HG02623 (cell line): Measurements from ENCODE around the gene TRIM39.
A peak's percentile ranks its signal among the peaks of the same experiment; 100 is the strongest.
"Not testable (repeated sequence)": the region's sequence is repeated elsewhere in the genome, so short reads cannot be mapped to it uniquely, and the experiment has no call there.

ENCODE experiments used
- ATAC-seq: cut with Tn5 transposase; IDR thresholded peaks from one replicate; pipeline ENCODE4 v1.9.1; 2021; ENCODE audit warnings: moderate library complexity; ENCODE audit not compliant: unreplicated experiment

TRIM39 gene

DNA sequence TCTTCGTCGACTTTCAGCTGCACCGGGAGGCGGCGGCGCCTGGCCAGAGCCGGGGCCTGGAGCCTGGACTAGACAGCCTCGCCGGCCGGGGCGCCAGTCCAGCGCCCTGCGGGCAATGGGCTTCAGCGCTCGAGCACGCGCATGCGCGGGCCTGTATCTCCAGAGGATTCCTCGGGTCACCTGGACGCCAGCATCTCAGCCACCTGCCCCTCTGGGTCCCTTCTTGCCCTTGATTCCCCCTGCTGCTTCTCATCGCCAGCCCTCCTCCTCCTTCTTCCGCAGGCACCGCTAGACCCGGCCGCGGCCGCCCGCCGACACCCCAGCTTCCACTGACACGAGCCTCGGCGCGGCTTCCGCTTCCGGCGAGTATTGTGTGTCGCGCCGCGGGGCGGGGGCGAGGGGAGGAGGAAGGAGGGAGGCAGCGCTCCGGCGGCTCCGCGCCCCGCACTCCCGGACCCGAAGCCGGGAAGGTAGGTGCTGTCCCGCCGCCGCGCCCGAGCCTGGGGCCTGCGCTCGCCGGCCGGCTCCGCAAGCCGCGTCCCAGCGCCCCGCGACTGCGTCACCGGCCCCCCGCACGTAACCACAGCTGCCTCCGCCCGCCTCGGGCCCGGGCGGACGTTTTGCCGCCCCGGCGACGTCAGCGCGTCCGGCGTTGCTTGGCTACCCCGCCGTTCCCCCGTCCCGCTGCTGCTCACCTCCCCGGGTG is at the start of gene TRIM39:
Gene TRIM39, plus strand, starts transcription at position 402 of the 706 bp plus-strand sequence. CDS start 2,391 bp downstream, outside the sequence.
- peak; percentile 63 for ATAC-seq

DNA sequence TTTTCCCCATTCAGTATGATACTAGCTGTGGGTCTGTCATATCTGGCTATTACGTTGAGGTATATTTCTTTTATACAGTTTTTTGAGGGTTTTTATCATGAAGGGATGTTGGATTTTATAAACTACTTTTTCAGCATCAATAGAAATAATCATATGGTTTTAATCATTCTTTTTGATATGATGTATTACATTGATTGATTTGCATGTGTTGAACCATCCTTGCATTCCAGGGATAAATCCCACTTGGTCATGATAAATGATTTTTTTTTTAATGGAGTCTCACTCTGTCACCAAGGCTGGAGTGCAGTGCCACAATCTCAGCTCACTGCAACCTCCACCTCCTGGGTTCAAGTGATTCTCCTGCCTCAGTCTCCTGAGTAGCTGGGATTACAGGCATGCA is 45.7 kb upstream of the TRIM39 start:
- ATAC-seq: not testable (repeated sequence)

DNA sequence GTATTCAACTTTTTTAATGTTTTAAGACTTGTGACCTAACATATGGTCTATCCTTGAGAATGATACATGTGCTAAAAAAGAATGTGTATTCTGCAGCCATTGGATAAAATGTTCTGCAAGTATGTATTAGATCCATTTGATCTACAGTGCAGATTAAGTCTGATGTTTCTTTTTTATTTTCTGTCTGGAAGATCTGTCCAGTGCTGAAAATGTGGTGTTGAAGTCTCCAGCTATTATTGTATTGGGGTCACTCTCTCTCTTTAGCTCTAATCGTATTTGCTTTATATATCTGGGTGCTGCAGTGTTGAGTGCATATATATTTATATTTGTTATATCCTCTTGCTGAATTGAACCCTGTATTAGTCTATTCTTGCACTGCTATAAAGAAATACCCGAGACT is 44.2 kb upstream of the TRIM39 start:
- no peak for ATAC-seq

DNA sequence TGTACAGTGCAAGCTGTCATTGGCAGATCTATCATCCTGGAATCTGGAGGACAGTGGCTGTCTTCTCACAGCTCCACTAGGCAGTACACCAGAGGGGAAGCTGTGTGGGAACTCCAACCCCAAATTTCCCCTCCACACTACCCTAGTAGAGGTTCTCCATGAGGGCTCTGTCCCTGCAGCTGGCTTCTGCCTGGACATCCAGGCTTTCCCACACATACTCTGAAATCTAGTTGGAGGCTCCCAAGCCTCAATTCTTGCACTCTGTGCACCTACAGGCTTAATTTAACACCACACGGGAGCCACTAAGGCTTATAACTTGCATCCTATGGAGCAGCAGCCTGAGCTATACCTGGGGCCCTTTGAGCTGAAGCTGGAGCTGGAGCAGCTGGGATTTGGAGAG is 43.0 kb upstream of the TRIM39 start:
- no peak for ATAC-seq

DNA sequence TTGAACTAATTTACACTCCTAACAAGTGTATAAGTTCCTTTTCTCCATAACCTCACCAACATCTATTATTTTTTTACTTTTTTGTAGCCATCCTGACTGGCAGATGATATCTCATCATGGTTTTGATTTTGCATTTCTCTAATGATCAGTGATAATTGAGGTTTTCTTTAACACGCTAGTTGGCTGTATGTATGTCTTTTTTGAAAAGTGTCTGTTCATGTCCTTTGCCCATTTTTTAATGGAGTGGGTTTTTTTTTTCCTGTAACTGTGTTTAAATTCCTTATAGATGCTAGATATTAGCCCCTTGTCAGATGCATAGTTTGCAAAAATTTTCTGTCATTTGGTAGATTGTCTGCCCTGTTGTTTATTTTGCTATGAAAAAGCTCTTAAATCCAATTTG is 39.6 kb upstream of the TRIM39 start:
- ATAC-seq: no peak

DNA sequence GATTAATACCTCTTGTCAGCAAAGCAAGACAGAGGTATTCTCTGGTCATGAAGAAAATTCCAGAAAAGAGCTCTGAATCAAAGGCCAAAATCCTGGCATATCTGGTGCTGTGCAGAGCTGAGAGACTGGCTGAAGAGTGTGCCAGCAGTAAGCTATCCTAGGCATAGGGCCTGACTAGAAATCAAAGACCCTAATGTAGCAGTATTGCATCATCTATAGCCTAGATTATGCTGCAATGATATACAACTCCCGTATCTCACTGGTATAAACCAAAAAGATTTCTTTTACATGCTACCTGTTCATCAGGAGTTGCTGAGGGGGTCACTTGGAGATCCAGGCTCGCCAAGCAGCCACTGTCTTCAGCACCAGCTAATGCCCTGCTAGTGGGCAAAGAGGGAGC is 30.9 kb upstream of the TRIM39 start:
- ATAC-seq: no peak

DNA sequence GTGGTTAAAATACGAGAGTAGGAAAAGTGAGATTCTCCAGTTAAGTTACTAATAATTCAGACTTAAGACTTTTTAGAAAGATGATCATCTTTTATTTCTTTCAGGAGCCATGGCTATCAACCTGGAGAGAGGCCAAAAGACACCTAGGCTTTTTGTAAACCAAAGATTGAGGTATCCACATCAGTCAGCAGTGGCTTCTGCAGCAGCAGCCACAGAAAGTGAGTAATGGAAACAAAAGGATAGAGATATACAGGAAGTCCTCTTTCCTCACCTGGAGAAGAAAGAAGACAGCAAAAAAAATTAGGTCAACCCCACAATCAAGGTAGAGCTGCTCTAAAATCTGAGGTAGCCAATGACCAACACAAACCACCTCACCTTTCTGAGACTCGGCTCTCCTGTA is 22.7 kb upstream of the TRIM39 start:
- no peak for ATAC-seq

DNA sequence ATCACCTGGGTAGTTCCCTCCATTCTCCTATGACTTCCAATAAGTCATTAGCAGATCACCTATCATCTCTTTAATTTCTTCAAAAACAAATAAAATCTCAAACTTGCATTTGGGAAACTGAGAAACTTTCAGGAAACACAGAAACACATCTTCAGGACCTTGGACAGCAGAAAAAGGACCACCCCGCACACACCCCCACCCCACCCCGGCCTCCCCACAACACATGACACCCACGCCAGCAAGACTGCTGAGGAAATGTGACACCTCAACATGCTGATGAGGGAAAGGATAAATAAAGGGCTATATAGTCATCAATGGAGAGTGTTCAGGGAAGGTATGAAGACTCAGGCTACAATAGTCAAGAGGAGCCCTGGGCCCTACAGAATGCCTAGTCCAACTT is 15.6 kb upstream of the TRIM39 start:
- no peak for ATAC-seq

DNA sequence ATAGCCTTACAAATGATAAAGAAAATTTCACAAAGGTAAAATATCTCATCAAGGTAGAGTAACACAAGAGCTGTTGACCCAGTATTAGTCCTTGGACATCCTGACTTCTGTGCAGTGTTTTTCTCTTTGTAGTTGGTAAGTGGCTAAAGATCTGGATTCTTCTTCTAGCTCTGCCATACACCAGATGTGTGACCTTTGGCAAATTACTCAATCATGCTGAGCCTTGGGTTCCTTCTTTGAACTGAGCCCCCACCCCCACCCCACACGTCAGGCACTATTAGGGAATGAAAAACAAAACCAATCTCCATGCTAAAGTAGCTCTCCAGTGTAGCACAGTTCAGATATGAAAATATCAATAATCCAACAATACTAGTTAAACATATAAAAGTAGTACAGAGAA is 15.1 kb upstream of the TRIM39 start:
- ATAC-seq: no peak

DNA sequence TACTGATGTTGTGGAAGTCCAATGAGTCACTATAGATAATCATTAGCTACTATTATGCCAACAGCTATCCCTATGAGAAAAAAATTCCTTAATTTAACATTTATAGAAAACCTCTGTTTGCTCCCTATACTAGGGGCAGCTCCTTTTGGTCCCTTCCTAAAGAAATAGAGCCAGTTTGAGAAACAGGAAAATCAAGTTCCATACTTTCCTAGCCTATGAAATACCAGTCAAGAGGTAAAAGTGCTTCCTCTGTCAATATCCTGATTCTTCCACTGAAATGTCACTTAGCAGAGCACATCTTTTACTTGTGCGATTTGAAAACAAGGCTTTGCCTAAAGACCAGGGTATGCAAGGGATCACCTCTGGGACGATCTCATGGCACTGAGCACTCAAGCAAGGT is 14.5 kb upstream of the TRIM39 start:
- no peak for ATAC-seq

DNA sequence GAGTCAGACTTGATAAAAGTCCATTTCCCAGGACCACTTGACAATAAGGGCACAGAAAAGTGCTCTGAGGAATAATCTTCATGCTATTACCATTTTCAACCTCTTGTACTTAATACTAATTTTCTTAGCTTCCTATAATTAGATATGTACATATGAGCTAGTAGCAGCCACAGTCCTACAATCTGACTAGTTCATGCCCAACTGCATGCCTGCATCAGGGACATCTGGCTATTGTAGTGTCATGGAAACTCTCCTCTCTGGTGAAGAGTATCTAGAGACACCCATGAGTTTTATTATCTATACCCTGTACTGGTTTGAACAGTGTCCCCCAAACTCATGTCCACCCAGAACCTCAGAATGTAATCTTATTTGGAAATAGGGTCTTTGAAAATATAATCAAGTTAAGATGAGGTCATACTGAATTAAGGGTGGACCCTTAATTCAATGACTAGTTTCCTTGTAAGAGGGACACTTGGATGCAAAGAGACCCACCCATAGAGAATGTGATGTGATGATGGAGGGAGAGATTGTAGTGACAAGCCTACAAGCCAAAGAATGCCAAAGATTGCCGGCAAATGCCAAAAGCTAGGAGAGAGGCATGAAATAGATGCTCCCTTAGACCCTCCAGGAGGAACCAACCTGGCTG is 13.9 kb upstream of the TRIM39 start:
- no peak for ATAC-seq

DNA sequence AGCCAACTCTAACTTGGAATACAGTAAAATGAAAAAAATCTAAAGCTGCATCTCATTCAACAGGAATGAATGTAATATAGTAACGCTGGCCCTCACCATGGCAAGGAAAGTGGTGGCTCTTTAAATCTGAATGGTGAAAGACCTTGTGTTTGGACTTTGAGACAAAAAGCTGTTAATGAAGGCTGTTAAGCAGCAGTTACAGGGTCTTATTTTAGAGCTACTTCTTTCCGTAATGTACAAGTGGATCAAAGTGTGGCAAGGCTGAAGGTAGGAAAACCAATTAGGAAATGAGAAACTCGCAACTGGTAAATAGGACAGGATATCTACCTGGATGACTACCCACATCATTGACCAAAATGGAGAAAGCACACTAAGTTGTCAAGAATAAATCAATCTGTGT is 11.6 kb upstream of the TRIM39 start:
- no peak for ATAC-seq

DNA sequence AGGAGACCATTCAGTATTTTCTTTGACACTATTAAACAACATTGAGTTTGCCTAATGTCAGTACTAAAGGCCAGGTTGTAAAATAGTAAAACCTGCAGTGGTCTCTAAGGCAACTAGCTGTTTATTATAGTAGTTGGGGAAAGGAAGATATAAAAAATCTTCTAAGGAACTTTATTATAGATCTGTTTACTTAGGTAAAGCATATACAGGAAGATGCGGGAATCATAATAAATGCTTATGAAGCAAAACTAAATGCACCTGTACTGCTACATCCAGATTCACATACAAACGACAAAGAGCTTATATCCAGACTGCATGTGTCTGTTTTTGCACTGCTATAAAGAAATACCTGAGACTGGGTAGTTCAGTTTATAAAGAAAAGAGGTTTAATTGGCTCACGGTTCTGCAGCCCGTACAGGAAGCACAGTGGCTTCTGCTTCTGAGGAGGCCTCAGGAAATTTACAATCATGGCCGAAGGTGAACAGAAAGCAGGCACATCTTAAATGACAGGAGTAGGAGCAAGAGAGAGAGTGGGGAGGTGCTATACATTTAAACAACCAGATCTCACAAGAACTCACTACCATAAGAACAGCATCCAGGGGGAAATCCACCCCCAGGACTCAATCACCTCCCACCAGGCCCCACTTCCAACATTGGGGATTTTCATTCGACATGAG is 8.7 kb upstream of the TRIM39 start:
- no peak for ATAC-seq

DNA sequence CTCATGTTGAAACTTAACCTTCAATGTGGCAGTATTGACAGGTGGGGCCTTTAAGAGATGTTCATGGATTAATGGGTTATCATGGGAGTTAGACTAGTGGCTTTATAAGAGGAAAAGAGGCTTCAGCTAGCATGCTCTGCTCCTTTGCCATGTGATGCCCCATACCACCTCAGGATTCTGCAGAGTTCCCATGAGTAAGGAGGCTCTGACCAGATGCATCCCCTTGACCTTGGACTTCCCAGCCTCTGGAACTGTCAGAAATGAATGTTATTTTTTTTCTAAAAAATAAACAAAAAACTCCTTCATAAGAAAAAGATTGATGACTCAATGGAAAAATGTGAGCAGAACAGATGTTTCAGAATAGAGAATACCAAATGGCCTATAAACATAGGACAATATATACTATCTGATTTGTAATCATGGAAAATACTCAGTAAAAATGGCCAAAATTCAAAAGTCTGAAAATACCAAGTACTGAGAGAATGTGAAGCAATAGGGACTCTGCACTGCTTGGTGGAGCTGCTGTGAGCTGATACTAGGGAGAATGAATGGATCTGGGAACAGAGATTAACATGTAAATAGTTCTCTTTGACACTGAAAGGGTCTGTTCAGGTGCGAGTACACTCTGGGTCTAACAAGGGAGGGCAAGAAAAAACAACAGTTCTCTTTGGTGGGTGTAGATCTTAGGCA is 7.4 kb upstream of the TRIM39 start:
- no peak for ATAC-seq

DNA sequence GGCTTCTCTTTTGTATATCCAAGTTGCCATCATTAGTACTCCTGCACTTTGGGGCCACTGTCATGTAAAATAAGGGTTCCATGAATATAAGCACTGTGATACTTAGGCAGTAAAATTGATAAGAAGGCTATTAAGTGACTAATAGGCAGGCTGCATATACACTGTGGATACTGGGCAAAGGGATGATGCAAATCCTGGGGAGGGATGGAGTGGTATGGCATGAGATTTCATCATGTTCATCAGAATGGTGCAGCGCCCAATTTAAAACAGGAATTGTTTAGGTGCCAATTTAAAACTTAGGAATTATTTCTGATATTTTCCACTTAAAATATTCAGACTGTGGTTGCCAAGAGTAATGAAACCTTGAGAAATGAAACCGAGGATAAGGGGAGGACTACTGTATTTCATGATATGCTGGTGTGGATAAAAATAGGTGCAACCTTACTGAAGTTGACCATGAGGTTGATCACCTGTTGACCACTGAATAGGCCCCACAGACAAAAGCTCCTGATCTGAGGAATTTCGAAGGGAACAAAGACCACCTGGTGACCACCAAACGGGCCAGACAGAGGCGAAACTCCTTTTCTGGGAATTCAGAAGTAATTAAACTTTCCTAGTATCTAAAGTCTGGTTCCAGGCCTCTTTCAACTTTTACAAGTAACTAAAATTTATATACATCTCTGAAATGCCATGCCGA is 4.9 kb upstream of the TRIM39 start:
- ATAC-seq: no peak

DNA sequence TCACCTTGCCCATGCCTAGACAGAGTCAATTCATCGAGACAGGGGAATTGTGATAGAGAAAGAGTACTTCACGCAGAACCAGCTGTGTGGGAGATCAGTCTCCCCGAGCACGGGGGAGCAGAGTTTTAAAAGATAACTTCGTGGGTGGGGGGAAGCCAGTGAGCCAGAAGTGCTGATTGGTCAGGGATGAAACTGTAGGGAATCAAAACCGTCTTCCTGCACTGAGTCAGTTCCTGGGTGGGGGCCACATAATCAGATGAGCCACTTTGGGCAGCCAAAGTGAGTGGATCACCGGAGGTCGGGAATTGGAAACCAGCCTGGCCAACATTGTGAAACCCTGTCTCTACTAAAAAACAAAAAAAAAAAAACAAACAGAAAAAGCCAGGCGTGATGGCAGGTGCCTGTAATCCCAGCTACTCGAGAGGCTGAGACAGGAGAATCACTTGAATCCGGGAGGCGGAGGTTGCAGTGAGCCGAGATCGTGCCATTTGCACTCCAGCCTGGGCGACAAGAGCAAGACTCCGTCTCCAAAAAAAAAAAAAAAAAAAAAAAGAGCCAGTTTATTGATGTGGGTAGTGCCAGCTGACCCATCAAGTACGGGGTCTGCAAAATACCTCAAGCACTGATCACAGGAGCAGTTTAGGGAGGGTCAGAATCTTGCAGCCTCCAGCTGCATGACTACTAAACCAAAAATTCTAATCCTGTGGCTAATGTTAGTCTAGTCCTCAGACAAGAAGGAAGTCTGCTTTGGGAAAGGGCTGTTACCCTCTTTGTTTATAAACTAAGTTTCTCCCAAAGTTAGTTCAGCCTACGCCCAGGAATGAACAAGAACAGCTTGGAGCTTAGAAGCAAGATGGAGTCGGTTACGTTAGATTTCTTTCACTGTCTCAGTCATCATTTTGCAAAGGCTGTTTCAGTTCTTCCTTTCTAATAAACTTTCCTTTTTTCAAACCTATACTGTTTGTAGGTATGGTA is 3.9 kb upstream of the TRIM39 start:
- no peak for ATAC-seq

DNA sequence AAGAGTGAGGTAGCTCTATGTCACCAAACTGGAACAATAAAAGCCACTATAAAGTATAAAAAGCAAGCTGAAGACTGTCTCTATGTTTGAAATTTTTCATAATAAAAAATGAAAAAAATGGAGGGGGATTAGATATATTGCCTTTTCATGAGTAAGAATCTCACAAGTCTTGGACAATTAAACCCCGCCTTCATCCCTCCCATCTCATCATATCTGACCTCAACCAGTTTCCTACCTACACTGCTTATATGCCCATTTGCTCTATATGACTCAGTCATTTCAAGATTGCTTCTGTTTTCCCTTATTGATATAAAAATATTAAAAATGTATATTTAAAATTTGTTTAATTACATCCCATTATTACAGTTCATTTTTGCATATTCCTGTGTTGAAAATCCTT is 2.9 kb upstream of the TRIM39 start:
- no peak for ATAC-seq

DNA sequence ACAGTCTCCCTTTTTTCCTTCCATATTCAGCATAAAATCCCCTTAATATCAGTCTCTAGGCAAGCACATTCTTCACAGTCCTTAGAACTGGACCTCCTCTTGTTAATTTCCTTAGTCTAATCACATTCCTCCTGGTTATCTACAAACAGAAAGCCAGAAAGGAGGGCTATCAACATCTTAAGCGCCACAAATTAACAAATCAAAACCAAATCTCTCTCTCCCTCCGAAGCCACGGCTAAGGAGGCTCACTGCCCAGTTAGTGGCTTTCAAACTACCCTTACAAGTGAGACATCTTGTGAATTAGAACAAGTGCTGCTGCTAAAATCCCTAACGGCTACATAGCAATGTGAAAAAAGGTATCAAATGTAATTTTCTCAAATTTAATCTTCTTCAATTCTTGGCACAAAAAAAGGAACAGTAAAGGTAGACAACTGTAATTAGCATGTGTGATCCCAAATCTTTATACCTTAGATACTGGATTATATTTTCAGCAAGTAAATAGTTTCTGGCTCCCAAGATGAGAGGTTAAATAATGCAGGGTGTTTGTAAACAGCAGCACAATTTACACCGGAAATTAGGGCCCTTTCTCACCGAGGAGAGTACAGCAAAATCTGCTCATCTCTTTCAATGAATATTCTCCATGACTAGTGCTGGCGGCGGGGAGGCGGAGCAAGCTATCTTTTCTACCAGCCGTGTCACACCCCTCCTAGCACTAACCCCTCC is 1.4 kb upstream of the TRIM39 start:
- ATAC-seq: peak; percentile 32

DNA sequence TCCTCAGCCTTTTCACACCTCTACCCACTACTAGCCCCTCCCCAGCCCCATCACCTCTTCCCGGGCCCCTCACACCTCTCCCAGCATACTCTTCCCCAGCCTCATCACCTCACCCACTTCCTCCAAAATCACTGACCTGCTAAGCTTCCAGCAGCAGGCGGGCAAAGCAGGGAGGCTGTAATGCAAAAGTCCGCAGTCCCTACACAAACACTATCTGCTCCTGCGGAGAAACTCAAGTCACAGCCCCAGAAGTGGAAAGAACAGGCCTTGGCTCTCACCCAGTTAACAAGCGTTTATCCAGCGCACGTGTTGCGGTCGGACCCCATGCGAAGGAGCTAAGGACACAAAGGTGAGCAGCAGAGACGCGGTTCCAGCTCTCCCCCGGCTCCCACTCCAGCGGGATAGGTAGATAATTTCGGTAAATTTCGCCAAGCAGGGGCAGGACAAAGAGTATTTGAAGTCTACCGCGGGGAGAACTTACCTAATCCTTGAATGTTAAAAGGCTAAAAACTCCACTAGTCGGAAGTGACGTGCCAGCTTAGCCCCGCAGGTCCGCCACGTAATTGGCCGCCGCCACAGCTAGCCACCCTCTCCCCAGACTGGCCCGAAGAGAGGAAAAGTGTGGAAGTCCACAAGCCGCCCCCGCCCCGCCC is 728 bp upstream of the TRIM39 start:
- peak; percentile 30 for ATAC-seq
